Panc1 (cell line): ENCODE data around the gene MLLT3. TPM values are rescaled to one million over a fixed set of nuclear protein-coding genes. Genes with fewer than 3 reads are reported as not detected.

ENCODE experiments used
- ATAC-seq: fragments of 200-7000 bp; cut with Tn5 transposase; 2 replicates; pipeline ENCODE4 v1.9.1; 2020; ENCODE audit warnings: mild to moderate bottlenecking, moderate library complexity
- Bru-seq: library from RNA; stranded (reverse); fragments of 400-500 nt; gene quantifications from one replicate; lab custom pipeline; 2021; lab: Mats Ljungman, UMichigan
- BruChase-seq, 2 experiments: library from RNA; stranded (reverse); fragments of 400-500 nt; gene quantifications; one replicate each; lab custom pipeline; 2021; lab: Mats Ljungman, UMichigan
- BruUV-seq: library from RNA; stranded (reverse); fragments of 400-500 nt; replicated peaks from 2 replicates; lab custom pipeline; 2021; lab: Mats Ljungman, UMichigan
- CTCF ChIA-PET: fragments of 300-600 bp; sonication (Branson Sonifier 250); formaldehyde crosslinking; loops from one replicate; lab custom pipeline; 2022; ENCODE audit warnings: antibody characterized with exemption; lab: Charles Lee
- POLR2A ChIA-PET: fragments of 300-600 bp; sonication (Branson Sonifier 250); formaldehyde crosslinking; loops from one replicate; lab custom pipeline; 2022; ENCODE audit warnings: antibody characterized with exemption; lab: Charles Lee
- DNase-seq: peaks from one replicate; pipeline ENCODE4 v3.0.0-alpha.2; 2010; ENCODE audit warnings: low read depth, low spot score
- H3K27ac ChIP-seq: 2 replicates; pipeline ENCODE4 v1.5.1; 2011; ENCODE audit warnings: mild to moderate bottlenecking, low read length, inconsistent platforms
- H3K27me3 ChIP-seq: fragments of 200-500 bp; sonication (Bioruptor generic); 2 replicates; pipeline ENCODE4 v1.6.0; 2014; ENCODE audit warnings: low read length, inconsistent platforms; ENCODE audit not compliant: control insufficient read depth, insufficient read depth
- H3K36me3 ChIP-seq: fragments of 200-500 bp; sonication (Bioruptor generic); 2 replicates; pipeline ENCODE4 v1.5.1; 2014; ENCODE audit warnings: inconsistent platforms, mild to moderate bottlenecking, low read length, moderate library complexity; ENCODE audit not compliant: control insufficient read depth, insufficient read depth
- H3K4me1 ChIP-seq: 2 replicates; pipeline ENCODE4 v1.5.1; 2011; ENCODE audit warnings: inconsistent platforms, mild to moderate bottlenecking, low read length, moderate library complexity; ENCODE audit not compliant: control insufficient read depth, insufficient read depth
- H3K4me3 ChIP-seq, 2 experiments: 2 replicates each; pipeline ENCODE4 v1.5.1; 2011 to 2012; ENCODE audit warnings: low read depth in 2 of 2, low read length in 2 of 2, mild to moderate bottlenecking in 2 of 2, inconsistent platforms in 1 of 2, moderate library complexity in 1 of 2
- H3K9me3 ChIP-seq: fragments of 200-500 bp; sonication (Bioruptor generic); 2 replicates; pipeline ENCODE4 v1.5.1; 2014; ENCODE audit warnings: low read depth, mild to moderate bottlenecking, inconsistent platforms, low read length, moderate library complexity; ENCODE audit not compliant: control insufficient read depth, insufficient read depth
- POLR2AphosphoS5 ChIP-seq: IDR thresholded peaks from 2 replicates; pipeline ENCODE4 v1.6.1; 2012; ENCODE audit warnings: mild to moderate bottlenecking, low read depth, low read length, moderate library complexity
- REST ChIP-seq, 2 experiments: IDR thresholded peaks; 2 replicates each; pipeline ENCODE4 v1.6.1; 2011 to 2012; ENCODE audit warnings: low read depth in 2 of 2, control low read depth in 1 of 2, low read length in 1 of 2, mild to moderate bottlenecking in 1 of 2, moderate library complexity in 1 of 2; ENCODE audit not compliant: insufficient read depth in 1 of 2
- SIN3A ChIP-seq: IDR thresholded peaks from 2 replicates; pipeline ENCODE4 v1.6.1; 2012; ENCODE audit warnings: low read depth, mild to moderate bottlenecking, low read length, moderate library complexity, borderline replicate concordance; ENCODE audit not compliant: insufficient read depth
- TCF7L2 ChIP-seq: IDR thresholded peaks from 2 replicates; pipeline ENCODE4 v1.6.1; 2011; ENCODE audit warnings: mild to moderate bottlenecking, low read depth, low read length, inconsistent platforms
- in situ Hi-C: cut with HindIII; loops from 2 replicates; pipeline ENCODE4 v1.10.0; 2016; ENCODE audit warnings: low sequenced_read_pairs, low pct_unique_long_range_greater_than_20kb
- intact Hi-C: fragments of 100-400 bp; cut with micrococcal nuclease; formaldehyde crosslinking; loops from one replicate; pipeline ENCODE4 v1.10.0; 2022; ENCODE audit not compliant: unreplicated experiment
- long read RNA-seq: library from polyadenylated mRNA; unstranded; transcript quantifications from one replicate; pipeline ENCODE4 v2.0.0, GENCODE V29; 2021; ENCODE audit not compliant: unreplicated experiment
- polyA plus RNA-seq: library from polyadenylated mRNA; unstranded; fragments of >200 nt; gene quantifications from one replicate; pipeline ENCODE4 v1.2.1, GENCODE V29; 2012; ENCODE audit warnings: missing spikeins; ENCODE audit not compliant: insufficient read length
- total RNA-seq: library from RNA; stranded (reverse); gene quantifications from one replicate; pipeline ENCODE4 v1.2.1, GENCODE V29; 2021; ENCODE audit not compliant: unreplicated experiment
- TF ChIP-seq, protein P1 (sequence below): fragments of 450-650 bp; IDR thresholded peaks from 2 replicates; pipeline ENCODE4 v1.5.1; 2017; ENCODE audit warnings: mild to moderate bottlenecking

MLLT3 gene
- total RNA-seq, result 0.49 TPM
- polyA plus RNA-seq, result 0.28 TPM
- Bru-seq, nascent RNA, result percentile 28 among the genes with signal in this experiment
- percentile 21 among the genes with signal in this experiment for BruChase-seq, experiment 1, labeled RNA remaining after a 2-hour chase
- percentile 21 among the genes with signal in this experiment for BruChase-seq, experiment 2, labeled RNA remaining after a 6-hour chase
- long read RNA-seq, full-length matches to known transcripts, result 1 of 1 reads
- long read RNA-seq, partial matches to known transcripts, result 0 of 1 reads
- long read RNA-seq, other reads (novel, unspliced or antisense), result 0 of 1 reads

DNA sequence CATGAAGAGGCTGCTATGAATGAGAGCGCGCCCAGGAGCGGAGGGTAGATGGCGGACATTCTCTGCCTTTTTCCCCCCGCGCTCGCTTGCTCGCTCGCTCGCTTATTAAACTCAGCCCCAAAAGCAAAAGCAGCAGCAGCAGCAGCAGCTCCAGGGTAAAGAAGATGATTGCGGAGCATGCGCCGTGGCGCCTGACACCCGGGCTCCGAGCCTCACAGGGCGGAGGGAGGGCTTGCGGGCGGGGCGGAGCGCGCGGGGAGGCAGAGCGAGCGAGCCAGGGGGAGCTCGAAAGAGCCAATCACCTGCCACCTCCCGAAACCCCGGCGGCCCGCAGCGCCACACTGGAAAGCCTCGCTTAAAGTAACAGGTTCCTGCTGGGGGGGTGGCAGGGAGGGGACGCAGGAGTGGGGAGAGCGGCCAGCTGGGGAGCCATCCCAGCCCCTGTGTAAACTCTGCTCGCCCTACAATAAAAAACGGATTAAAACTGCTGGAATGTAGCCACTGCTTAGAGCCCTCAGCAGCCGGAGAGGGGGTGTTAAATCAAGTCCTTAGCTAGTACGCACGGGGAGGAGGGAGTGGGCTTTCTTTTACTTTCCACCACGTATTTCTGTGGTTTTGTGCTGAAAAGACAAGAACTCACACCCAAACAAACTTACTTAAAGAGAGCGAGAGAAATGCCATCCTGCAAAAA, at the start of gene MLLT3:
TSS of gene MLLT3 (minus strand) at position 170 of the 691 bp plus-strand sequence.
- H3K27ac ChIP-seq, result no peak within 1 kb of the TSS
- H3K27me3 ChIP-seq, result peaks cover 2% of the 10 kb centered on the region
- in situ Hi-C loops, result no loop called here
- ATAC-seq, result peak; percentile 96
- peak within 1 kb of the TSS; percentile 51 to 54 for H3K4me3 ChIP-seq
- ChIA-PET CTCF (no interaction called here), POLR2A (interaction anchor here (0.6 kb wide), 1 partner anchor 1530 kb away, joined by 5 read pairs; no protein-coding TSS in a partner anchor)
- DNase-seq, result peak; percentile 8
- H3K9me3 ChIP-seq, result no peaks in the 10 kb centered on the region
- intact Hi-C loops, result loop anchor here (5.0 kb wide), 1 partner anchor 490 kb away; no protein-coding TSS in a partner anchor
- BruUV-seq, result no TSS peak
- no peak for TF ChIP-seq POLR2AphosphoS5
- TF ChIP-seq, protein P1, sequence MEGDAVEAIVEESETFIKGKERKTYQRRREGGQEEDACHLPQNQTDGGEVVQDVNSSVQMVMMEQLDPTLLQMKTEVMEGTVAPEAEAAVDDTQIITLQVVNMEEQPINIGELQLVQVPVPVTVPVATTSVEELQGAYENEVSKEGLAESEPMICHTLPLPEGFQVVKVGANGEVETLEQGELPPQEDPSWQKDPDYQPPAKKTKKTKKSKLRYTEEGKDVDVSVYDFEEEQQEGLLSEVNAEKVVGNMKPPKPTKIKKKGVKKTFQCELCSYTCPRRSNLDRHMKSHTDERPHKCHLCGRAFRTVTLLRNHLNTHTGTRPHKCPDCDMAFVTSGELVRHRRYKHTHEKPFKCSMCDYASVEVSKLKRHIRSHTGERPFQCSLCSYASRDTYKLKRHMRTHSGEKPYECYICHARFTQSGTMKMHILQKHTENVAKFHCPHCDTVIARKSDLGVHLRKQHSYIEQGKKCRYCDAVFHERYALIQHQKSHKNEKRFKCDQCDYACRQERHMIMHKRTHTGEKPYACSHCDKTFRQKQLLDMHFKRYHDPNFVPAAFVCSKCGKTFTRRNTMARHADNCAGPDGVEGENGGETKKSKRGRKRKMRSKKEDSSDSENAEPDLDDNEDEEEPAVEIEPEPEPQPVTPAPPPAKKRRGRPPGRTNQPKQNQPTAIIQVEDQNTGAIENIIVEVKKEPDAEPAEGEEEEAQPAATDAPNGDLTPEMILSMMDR, result no peak
- no peak for TF ChIP-seq REST (IDR thresholded peaks at IDR 0.05; ENCODE audit: insufficient read depth in 1 of 2, low read depth in 2 of 2, low read length in 1 of 2)
- TF ChIP-seq TCF7L2, result no peak
- TF ChIP-seq SIN3A, result no peak
- H3K4me1 ChIP-seq, result no peaks in the 10 kb centered on the region
- H3K36me3 ChIP-seq, result peaks cover 3% of the 10 kb centered on the region; the same call in 1 of the 2 replicates

DNA sequence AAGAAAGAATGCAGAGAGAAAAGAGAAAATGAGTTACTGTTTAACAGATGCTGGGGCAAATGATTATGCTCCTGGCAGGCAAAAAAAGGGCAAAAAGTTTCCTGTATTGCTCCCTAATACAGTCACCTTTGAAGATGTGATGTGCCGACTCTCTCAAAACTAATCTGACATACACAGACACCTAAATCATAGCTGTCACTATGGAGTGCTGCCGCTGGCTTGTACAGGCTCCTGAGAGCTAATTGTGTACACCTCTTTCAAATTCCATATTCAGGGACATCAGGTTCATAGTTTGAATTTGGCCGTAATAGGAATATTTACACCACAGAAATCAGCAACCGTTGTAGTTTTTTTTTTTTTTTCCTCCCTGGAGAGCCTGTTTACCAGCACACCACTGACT, 49.3 kb upstream of the MLLT3 start:
- CTCF ChIA-PET, result no interaction called here
- no peak for TF ChIP-seq SIN3A
- no peak for TF ChIP-seq REST (IDR thresholded peaks at IDR 0.05; ENCODE audit: insufficient read depth in 1 of 2, low read depth in 2 of 2, low read length in 1 of 2)
- TF ChIP-seq, protein P1, result no peak
- TF ChIP-seq POLR2AphosphoS5, result no peak
- TF ChIP-seq TCF7L2, result no peak
- Histone ChIP-seq H3K27me3 (no peaks in the 10 kb centered on the region), H3K9me3 (no peaks in the 10 kb centered on the region), H3K4me3 (no peak overlapping the region), H3K4me1 (no peaks in the 10 kb centered on the region), H3K27ac (no peak overlapping the region), H3K36me3 (no peaks in the 10 kb centered on the region)
- POLR2A ChIA-PET, result no interaction called here
- BruUV-seq, result no TSS peak
- no peak for DNase-seq
- in situ Hi-C loops, result no loop called here
- no peak for ATAC-seq
- intact Hi-C loops, result no loop called here
